GM21447 (cell line): Measurements from ENCODE around the gene DACH2.
"Not testable (repeated sequence)": the region's sequence is repeated elsewhere in the genome, so short reads cannot be mapped to it uniquely, and the experiment has no call there.

Source experiments
- ATAC-seq: cut with Tn5 transposase; IDR thresholded peaks from one replicate; pipeline ENCODE4 v1.9.1; 2021; ENCODE audit not compliant: unreplicated experiment

DACH2 gene

GRCh38 chrX:86148024-86148511 lies at the start of gene DACH2:
TSS of gene DACH2 (plus strand) at chrX:86148451.
- ATAC-seq = peak; percentile 96

DNA sequence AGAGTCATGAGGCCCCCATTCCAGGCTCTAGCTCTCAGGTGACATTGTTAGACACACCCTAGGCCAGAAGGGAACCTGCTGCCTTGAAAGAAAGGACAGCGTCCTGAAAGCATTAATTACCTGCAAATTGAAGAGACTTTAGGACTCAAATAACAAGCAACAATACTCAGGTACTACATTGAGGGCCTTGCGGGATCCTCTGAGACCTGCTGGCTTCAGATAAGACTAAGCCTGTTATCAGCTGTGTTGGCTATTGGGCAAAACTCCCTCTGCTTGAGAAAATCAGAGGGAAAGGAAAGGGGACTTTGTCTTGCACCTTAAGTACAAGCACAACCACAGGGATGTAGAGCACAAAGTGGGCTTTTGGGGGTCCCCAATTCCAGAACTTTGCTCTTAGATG lies 45.9 kb upstream of the DACH2 start:
- ATAC-seq = no peak

- ATAC-seq = no peak
Measured at GRCh38 chrX:86103061-86103460, 45.2 kb upstream of the DACH2 start.

DNA sequence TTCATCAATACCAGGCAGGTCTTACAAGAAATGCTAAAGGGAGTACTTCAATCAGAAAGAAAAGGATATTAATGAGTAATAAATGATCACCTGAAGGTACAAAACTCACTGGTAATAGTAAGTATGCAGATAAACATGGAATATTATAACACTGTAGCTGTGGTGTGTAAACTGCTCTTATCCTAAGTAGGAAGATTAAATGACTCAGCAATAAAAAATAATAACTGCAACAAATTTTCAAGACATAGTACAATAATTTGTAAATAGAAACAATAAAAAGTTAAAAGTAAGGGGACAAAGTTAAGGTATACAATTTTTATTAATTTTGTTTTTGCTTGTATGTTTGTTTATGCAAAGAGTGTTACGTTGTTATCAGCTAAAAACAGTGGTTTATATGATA lies 43.7 kb upstream of the DACH2 start:
- ATAC-seq = no peak

GRCh38 chrX:86121916-86122315 lies 26.3 kb upstream of the DACH2 start:
- ATAC-seq = no peak

DNA sequence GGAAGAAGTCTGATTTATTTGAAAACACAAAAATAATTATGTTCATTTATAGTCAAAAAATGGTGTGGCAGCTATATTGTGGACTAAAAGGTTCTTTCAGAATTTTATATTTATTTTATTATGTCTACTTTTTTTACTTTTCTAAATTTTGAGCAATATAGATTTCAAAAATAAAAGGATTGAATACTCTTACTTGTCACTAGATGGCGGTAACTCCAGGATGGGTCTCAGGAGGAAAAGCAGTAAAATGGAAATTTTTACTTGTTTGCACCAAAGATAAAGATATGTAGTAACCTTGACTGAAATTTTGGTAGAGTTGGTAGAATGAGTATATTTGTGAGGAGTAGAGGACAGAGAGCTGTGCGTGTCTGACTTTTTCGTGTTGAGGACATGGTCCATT lies 14.5 kb upstream of the DACH2 start:
- no peak for ATAC-seq

- no peak for ATAC-seq
Measured at GRCh38 chrX:86137071-86137470, 11.2 kb upstream of the DACH2 start.

GRCh38 chrX:86141786-86142185 lies 6.5 kb upstream of the DACH2 start:
- ATAC-seq = no peak

- ATAC-seq = no peak
Measured at GRCh38 chrX:86146102-86146501, 2.1 kb upstream of the DACH2 start.

- no peak for ATAC-seq
Measured at GRCh38 chrX:86148594-86148993, 343 bp downstream of the DACH2 start.

DNA sequence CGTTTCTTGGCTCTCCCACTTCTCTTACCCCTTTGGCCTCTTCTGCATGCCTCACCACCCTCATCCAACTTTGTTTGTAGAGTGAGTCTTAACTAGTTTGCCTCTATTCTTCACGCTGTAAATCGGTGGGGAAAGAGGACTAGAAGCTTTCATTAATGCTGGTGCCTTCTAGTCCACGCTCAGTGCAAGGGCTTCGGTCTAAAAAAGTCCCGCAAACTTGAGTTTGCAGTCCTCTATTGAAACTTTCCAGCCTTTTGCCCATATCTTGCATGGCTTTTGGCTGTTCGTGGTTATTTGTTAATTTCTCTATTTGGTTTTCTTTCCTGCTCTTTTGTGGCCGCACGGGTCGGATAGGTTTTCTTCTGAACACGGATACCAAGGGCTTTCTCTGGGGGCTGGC lies 868 bp downstream of the DACH2 start:
- ATAC-seq = no peak

DNA sequence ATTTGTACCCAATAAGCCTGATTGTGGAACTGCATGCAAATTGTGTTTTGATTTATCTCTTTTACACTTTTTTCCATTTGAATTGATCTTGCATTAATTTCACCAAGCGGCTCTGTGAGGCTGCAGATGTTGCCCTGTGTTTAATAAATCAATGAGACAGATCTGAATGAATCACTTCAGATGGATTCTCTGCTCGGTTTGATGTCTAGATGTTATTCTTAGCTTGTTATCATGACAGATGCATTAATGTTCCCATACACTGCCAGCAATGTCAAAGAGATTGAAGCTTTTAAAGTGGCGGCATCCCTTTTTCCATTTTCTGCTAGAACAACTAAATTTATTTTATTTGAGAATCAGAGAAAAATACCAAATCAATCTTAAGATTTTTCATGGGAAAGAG lies 6.3 kb downstream of the DACH2 start:
- no peak for ATAC-seq

GRCh38 chrX:86171366-86171765 lies 23.1 kb downstream of the DACH2 start:
- no peak for ATAC-seq

GRCh38 chrX:86178906-86179305 lies 30.7 kb downstream of the DACH2 start:
- ATAC-seq = no peak

- ATAC-seq = not testable (repeated sequence)
Measured at GRCh38 chrX:86181325-86181724, 33.1 kb downstream of the DACH2 start.

GRCh38 chrX:86192827-86193226 lies 44.6 kb downstream of the DACH2 start:
- ATAC-seq = no peak

- ATAC-seq = no peak
Measured at GRCh38 chrX:86194758-86195157, 46.5 kb downstream of the DACH2 start.

GRCh38 chrX:86195343-86195742 lies 47.1 kb downstream of the DACH2 start:
- ATAC-seq = no peak

DNA sequence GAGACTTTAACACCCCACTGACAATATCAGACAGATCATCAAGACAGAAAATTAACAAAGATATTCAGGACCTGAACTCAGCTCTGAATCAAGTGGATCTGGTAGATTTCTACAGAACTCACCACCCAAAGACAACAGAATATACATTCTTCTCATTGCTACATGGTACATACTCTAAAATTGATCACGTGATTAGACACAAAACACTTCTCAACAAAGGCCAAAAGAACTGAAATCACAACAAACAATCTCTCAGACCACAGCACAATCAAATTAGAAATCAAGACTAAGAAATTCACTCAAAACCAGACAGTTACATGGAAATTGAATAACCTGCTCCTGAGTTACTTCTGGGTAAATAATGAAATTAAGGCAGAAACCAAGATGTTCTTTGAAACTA lies 49.6 kb downstream of the DACH2 start:
- no peak for ATAC-seq

DNA sequence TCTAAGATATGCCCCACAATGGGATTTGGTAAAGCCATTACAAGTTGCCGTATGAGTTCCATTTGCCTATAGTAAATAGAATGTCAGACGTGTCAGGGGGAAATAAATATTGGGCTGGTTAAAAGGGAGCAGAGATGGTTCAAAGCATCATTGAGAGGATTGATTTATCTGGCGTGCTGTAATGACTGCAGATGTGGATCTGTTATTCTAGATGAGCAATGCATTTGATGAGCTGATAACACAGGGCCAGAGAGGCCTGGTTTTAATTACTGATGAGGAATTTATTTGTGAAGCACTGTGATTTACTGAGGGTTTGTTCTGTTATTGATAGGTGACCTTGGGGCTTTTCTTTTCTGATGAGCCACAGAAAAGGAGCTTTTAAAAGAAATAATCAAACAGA lies 62.5 kb downstream of the DACH2 start:
- no peak for ATAC-seq

GRCh38 chrX:86215260-86215659 lies 67.0 kb downstream of the DACH2 start:
- ATAC-seq = no peak

GRCh38 chrX:86237482-86237881 lies 89.2 kb downstream of the DACH2 start:
- no peak for ATAC-seq

DNA sequence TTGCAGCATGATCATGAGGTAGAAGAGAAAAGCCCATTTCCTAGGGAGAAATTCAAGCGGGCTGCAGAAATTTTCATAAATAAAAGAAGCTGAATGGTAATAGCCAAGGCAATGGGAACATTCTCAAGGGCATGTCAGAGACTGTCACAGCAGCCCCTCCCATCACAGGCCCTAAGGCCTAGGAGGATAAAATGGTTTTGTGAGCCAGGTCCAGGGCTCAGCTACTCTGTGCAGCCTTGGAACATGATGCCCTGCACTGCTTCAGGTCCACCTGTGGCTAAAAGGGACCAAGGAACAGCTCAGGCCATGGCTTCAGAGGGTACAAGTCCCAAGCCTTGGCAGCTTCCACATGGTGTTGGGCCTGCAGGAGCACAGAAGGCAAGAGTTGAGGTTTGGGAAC lies 93.3 kb downstream of the DACH2 start:
- no peak for ATAC-seq

GRCh38 chrX:86263526-86263925 lies 115.3 kb downstream of the DACH2 start:
- no peak for ATAC-seq
